NOMO-1 (cell line): ENCODE data around the gene TTLL4.

Experiments used
- DNase-seq, 2 experiments: peaks; one replicate each; lab custom pipeline; 2025; ENCODE audit not compliant: unreplicated experiment in 2 of 2; lab: John Stamatoyannopoulos, UW

TTLL4 gene

DNA sequence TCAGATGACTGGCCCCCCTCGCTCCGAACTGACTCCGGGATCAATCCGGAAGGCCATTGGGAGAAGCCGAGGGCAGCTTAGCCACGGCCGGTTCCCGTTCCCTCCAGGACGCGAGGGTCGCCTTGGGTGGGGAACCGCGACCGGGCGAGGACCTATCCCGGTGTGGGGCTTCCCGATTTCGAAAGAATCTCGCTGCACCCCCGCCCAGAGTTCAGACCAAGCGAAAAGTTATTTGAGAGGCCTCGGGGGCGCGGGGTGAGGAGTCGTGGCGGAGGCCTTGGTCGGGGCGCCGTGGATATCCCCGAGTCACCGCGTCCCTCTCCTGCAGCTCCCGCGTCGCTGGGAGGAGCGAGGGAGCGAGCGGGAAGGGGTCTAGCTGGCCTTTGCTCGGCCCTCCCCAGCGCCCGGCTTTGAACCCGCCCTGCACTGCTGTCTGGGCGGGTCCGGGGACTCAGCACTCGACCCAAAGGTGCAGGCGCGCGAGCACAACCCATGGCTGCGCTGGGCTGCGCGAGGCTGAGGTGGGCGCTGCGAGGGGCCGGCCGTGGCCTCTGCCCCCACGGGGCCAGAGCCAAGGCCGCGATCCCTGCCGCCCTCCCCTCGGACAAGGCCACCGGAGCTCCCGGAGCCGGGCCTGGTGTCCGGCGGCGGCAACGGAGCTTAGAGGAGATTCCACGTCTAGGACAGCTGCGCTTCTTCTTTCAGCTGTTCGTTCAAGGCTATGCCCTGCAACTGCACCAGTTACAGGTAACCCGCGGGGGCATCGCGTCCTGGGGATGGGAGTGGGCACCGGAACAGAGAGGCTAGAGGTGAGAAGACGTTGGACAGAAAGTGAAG lies 71.3 kb downstream of the TTLL4 start, which contains the start of gene CYP27A1:
CYP27A1 (plus strand) TSS at position 457 of the 837 bp plus-strand sequence; CDS start at position 493, 36 bp downstream.
- DNase-seq: no peak

GRCh38 chr2:218782528-218782844 lies 71.9 kb downstream of the TTLL4 start:
- no peak for DNase-seq

GRCh38 chr2:218783688-218784087 lies 73.1 kb downstream of the TTLL4 start:
- no peak for DNase-seq

DNA sequence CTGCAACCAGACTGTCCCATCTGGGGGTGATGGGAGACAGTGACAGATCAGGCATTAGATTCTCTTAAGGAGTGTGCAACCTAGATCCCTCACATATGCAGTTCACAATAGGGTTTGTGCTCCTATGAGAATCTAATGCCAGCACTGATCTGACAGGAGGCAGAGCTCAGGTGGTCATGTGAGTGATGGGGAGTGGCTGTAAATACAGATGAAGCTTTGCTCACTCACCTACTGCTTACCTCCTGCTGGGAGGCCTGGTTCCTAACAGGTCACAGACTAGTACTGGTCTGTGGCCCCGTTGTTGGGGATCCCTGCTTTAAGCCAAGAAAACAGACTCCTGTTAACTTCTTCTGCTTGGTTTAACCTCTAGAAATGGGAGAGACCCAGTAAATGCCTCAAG lies 74.5 kb downstream of the TTLL4 start:
- DNase-seq: no peak

- DNase-seq: no peak
Measured at GRCh38 chr2:218786133-218786532, 75.5 kb downstream of the TTLL4 start.

GRCh38 chr2:218788529-218789255 lies 78.1 kb downstream of the TTLL4 start:
- no peak for DNase-seq

- no peak for DNase-seq
Measured at GRCh38 chr2:218792433-218792832, 81.8 kb downstream of the TTLL4 start.

DNA sequence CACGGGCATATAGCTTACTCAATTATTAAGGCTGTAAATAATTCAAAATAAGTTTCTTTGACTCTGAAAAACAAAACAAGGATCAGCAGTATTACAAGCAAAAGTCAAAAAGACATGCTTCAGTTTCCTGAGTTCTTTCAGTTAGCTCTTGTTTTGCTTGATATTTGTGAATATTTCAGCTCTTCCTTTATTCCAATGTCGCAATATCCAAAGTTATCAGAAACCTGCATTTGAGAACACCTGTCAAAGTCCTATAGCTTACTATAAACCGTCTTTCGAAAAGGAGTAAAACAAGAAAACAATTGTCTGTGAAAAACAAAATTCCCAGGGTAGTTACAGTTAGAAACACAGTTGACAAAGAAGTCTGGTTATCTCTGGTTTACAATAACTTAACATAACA lies 86.1 kb downstream of the TTLL4 start:
- no peak for DNase-seq

DNA sequence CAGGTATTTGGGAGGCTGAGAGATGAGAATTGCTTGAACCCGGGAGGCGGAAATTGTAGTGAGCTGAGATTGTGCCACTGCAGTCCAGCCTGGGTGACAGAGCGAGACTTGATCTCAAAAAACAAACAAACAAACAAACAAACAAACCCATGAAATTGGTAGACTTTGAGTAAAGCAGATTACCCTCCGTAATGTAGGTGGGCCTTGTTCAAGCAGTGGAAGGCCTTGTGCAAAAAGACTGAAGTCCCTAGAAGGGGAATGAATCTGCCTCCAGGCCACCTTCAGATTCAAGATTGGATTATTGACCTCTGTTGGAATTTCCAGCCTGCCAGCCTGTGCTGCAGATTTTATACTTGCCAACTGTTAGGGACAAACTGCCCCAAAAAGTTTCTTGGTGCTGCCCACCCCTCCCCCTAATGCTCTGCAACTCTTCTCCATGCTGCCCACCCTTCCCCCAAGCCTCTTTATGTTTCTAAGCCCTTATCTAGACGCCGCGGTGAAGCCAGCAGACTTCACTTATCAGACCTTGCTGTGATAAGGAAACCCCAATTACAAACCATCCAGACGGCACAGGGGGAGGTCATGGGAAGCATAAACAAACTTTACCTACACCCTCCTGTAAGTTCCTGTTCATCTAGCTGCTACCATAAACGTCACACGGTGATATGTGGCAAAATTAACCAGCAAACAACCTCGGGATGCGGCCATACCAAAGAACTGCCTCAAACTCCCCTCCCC lies 88.3 kb downstream of the TTLL4 start:
- no peak for DNase-seq

DNA sequence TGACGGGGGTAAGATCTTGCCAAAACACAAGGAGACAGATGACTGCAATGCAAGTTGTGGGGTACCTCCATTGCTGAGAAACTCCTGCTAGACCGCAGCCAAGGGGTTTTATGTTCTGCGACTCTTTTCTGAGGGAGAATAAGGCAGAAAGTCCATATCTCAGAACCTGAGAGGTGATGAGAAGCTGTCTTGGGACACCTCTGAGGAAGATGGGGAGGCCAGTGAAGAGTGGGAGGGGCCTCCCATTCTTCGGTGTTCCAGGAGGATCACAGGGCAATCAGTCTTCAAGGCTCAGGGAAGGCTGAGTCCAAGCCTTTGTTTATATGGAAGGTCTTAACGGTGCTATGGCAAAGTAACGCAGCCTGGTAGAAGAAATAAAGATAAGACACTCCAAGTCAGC lies 89.4 kb downstream of the TTLL4 start:
- DNase-seq: no peak

- no peak for DNase-seq
Measured at GRCh38 chr2:218802386-218802994, 91.9 kb downstream of the TTLL4 start.

DNA sequence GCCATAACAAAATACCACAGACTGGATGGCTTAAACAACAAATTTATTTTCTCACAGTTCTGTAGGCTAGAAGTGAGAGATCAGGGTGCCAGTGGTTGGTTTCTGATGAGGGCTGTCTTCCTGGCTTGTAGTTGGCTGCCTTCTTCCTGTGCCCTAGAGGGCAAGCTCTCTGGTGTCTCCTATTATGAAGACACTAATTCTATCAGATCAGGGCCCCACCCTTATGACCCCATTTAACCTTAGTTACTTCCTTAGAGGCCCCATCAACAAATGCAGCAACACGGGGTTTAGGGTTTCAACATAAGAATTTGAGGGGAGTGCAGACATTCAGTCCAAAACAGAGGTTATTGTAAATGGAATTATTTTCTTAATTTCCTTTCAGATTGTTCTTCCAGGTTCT lies 94.2 kb downstream of the TTLL4 start:
- no peak for DNase-seq
